Activated CD4-positive, alpha-beta T cell treated with anti-CD3 and anti-CD28 coated beads, Interleukin-2, amount 50 U/mL, for 16 hours (primary cell): ENCODE data around the gene THAP4.
A peak's percentile ranks its signal among the peaks of the same experiment; 100 is the strongest.

Source experiments
- DNase-seq: peaks from one replicate; pipeline ENCODE4 v3.0.0-alpha.2; 2020

THAP4 gene

GRCh38 chr2:241542278-241542605 lies 94.7 kb downstream of the THAP4 start:
- DNase-seq, result no peak

- DNase-seq, result no peak
These were observed 95.2 kb downstream of the THAP4 start for GRCh38 chr2:241541564-241542277.

GRCh38 chr2:241540771-241541561 lies 96.0 kb downstream of the THAP4 start:
- peak; percentile 70 for DNase-seq

- DNase-seq, result no peak
These were observed 96.6 kb downstream of the THAP4 start for GRCh38 chr2:241540401-241540770.

GRCh38 chr2:241539616-241540374 lies 97.2 kb downstream of the THAP4 start:
- DNase-seq, result no peak

GRCh38 chr2:241538838-241539615 lies 97.9 kb downstream of the THAP4 start:
- no peak for DNase-seq

- DNase-seq, result no peak
These were observed 100.9 kb downstream of the THAP4 start for GRCh38 chr2:241535871-241536655.

GRCh38 chr2:241534701-241535375 lies 102.1 kb downstream of the THAP4 start:
- no peak for DNase-seq
